ENCODE results near the gene LPCAT4.
"Not testable (repeated sequence)": the region's sequence is repeated elsewhere in the genome, so short reads cannot be mapped to it uniquely, and the experiment has no call there.

Gene LPCAT4

DNA sequence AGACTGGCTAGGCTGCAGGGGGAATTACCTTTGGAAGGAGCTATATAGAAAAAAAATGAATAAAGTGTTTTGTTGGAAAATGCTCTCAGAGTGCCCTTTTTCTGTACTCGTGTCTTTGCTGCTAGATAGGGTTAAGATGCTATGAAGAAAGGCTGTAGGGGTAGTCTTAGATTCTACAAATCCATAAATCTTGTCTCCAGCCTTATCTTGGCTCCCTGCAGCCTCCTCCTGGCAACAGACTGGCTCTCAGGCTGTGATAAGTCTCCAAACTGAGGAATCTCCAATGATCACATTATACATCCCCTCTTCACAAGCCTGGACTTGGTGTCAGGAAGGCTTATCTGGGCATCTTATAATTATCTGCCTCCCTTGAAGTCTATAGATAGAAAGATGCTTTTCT lies 9.3 kb downstream of the LPCAT4 start:
- H3K36me3 ChIP-seq (ENCODE audit: insufficient read depth, low read length): peaks cover 41% of the 10 kb centered on the region
- H2AFZ ChIP-seq (ENCODE audit: low read depth, low read length): no peak overlapping the region
- ATAC-seq (ENCODE audit: insufficient read depth, low read depth) (no peak), DNase-seq (no peak)
- no peak overlapping the region for H3K4me3 ChIP-seq (ENCODE audit: low read depth in 1 of 2, low read length in 2 of 2)
- no peak overlapping the region for H3K4me2 ChIP-seq (ENCODE audit: insufficient read depth, low read length)
- TF ChIP-seq, protein P1, sequence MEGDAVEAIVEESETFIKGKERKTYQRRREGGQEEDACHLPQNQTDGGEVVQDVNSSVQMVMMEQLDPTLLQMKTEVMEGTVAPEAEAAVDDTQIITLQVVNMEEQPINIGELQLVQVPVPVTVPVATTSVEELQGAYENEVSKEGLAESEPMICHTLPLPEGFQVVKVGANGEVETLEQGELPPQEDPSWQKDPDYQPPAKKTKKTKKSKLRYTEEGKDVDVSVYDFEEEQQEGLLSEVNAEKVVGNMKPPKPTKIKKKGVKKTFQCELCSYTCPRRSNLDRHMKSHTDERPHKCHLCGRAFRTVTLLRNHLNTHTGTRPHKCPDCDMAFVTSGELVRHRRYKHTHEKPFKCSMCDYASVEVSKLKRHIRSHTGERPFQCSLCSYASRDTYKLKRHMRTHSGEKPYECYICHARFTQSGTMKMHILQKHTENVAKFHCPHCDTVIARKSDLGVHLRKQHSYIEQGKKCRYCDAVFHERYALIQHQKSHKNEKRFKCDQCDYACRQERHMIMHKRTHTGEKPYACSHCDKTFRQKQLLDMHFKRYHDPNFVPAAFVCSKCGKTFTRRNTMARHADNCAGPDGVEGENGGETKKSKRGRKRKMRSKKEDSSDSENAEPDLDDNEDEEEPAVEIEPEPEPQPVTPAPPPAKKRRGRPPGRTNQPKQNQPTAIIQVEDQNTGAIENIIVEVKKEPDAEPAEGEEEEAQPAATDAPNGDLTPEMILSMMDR (IDR thresholded peaks at IDR 0.05; ENCODE audit: borderline replicate concordance, extremely low read depth, low read length, poor library complexity, severe bottlenecking): no peak
- no peak for TF ChIP-seq EZH2 (IDR thresholded peaks at IDR 0.05; ENCODE audit: borderline replicate concordance, low read depth, low read length, severe bottlenecking)
- H3K27ac ChIP-seq (ENCODE audit: low read length): no peak overlapping the region
- no peak overlapping the region for H3K9ac ChIP-seq (ENCODE audit: low read depth, low read length)
- H3K79me2 ChIP-seq (ENCODE audit: insufficient read depth, low read length): no peaks in the 10 kb centered on the region
- H4K20me1 ChIP-seq (ENCODE audit: insufficient read depth, low read length): no peaks in the 10 kb centered on the region
- no peaks in the 10 kb centered on the region for H3K9me3 ChIP-seq (ENCODE audit: insufficient read depth, low read length, severe bottlenecking)
- H3K27me3 ChIP-seq (ENCODE audit: insufficient read depth, low read length, poor library complexity): no peaks in the 10 kb centered on the region
- H3K4me1 ChIP-seq (ENCODE audit: insufficient read depth, low read length): no peaks in the 10 kb centered on the region

DNA sequence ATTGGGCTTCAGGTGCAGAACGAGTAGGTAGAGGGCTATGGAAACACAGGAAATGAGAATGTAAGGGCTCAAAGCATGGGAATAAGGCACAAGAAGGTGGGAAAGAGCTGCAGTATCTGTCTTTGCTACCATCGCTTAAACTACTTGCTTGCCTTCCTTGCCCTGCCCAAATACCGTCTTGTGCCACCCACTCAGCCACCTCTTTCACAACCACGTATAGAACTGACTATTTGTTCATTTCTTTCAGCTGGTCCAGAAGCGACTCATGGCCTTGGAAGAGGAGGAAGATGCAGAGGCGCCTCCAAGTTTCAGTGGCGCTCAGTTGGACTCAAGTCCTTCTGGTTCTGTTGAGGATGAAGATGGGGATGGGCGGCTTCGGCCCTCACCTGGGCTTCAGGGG lies 11.8 kb downstream of the LPCAT4 start:
- no peak overlapping the region for H3K27ac ChIP-seq (ENCODE audit: low read length)
- DNase-seq (no peak), ATAC-seq (ENCODE audit: insufficient read depth, low read depth) (no peak)
- no peak overlapping the region for H3K4me2 ChIP-seq (ENCODE audit: insufficient read depth, low read length)
- no peak for TF ChIP-seq EZH2 (IDR thresholded peaks at IDR 0.05; ENCODE audit: borderline replicate concordance, low read depth, low read length, severe bottlenecking)
- TF ChIP-seq, protein P1 (IDR thresholded peaks at IDR 0.05; ENCODE audit: borderline replicate concordance, extremely low read depth, low read length, poor library complexity, severe bottlenecking): no peak
- H3K4me3 ChIP-seq (ENCODE audit: low read depth in 1 of 2, low read length in 2 of 2): no peak overlapping the region
- H3K36me3 ChIP-seq (ENCODE audit: insufficient read depth, low read length): peaks cover 25% of the 10 kb centered on the region
- no peak overlapping the region for H3K9ac ChIP-seq (ENCODE audit: low read depth, low read length)
- no peaks in the 10 kb centered on the region for H4K20me1 ChIP-seq (ENCODE audit: insufficient read depth, low read length)
- H2AFZ ChIP-seq (ENCODE audit: low read depth, low read length): no peak overlapping the region
- H3K79me2 ChIP-seq (ENCODE audit: insufficient read depth, low read length): no peaks in the 10 kb centered on the region
- H3K9me3 ChIP-seq (ENCODE audit: insufficient read depth, low read length, severe bottlenecking): no peaks in the 10 kb centered on the region
- H3K4me1 ChIP-seq (ENCODE audit: insufficient read depth, low read length): no peaks in the 10 kb centered on the region
- no peaks in the 10 kb centered on the region for H3K27me3 ChIP-seq (ENCODE audit: insufficient read depth, low read length, poor library complexity)

DNA sequence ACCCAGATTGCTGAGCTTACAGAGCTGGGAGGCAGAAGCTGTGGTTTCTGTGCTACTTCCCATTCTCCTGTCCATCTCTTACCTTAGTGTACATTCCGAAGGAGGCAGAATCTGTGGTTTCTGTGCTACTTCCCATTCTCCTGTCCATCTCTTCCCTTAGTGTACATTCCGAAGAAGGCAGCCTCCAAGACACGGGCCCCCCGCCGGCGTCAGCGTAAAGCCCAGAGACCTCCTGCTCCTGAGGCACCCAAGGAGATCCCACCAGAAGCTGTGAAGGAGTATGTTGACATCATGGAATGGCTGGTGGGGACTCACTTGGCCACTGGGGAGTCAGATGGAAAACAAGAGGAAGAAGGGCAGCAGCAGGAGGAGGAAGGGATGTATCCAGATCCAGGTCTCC lies 12.7 kb downstream of the LPCAT4 start:
- H3K36me3 ChIP-seq (ENCODE audit: insufficient read depth, low read length): peaks cover 15% of the 10 kb centered on the region
- TF ChIP-seq, protein P1 (IDR thresholded peaks at IDR 0.05; ENCODE audit: borderline replicate concordance, extremely low read depth, low read length, poor library complexity, severe bottlenecking): no peak
- TF ChIP-seq EZH2 (IDR thresholded peaks at IDR 0.05; ENCODE audit: borderline replicate concordance, low read depth, low read length, severe bottlenecking): no peak
- H4K20me1 ChIP-seq (ENCODE audit: insufficient read depth, low read length): no peaks in the 10 kb centered on the region
- H3K4me3 ChIP-seq (ENCODE audit: low read depth in 1 of 2, low read length in 2 of 2): no peak overlapping the region
- H3K4me1 ChIP-seq (ENCODE audit: insufficient read depth, low read length): no peaks in the 10 kb centered on the region
- no peaks in the 10 kb centered on the region for H3K79me2 ChIP-seq (ENCODE audit: insufficient read depth, low read length)
- H3K27ac ChIP-seq (ENCODE audit: low read length): no peak overlapping the region
- no peaks in the 10 kb centered on the region for H3K27me3 ChIP-seq (ENCODE audit: insufficient read depth, low read length, poor library complexity)
- H3K9me3 ChIP-seq (ENCODE audit: insufficient read depth, low read length, severe bottlenecking): no peaks in the 10 kb centered on the region
- DNase-seq (no peak), ATAC-seq (ENCODE audit: insufficient read depth, low read depth) (no peak)
- H2AFZ ChIP-seq (ENCODE audit: low read depth, low read length): no peak overlapping the region
- no peak overlapping the region for H3K9ac ChIP-seq (ENCODE audit: low read depth, low read length)
- H3K4me2 ChIP-seq (ENCODE audit: insufficient read depth, low read length): no peak overlapping the region

DNA sequence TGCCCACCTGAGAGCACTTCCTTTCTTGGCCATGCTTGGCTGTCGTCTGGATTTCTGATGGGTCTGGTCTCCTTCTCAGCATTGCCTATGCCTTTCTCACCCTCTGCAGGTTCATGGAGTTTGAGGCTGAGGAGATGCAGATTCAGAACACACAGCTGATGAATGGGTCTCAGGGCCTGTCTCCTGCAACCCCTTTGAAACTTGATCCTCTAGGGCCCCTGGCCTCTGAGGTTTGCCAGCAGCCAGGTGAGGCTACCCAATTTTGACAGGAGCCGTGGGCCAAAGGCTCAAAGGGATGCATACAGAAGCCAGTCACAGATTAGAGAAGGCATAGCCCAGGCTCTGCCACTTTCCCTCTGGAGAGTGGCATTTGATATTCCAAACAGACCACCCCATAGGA lies 13.4 kb downstream of the LPCAT4 start:
- no peaks in the 10 kb centered on the region for H3K4me1 ChIP-seq (ENCODE audit: insufficient read depth, low read length)
- no peaks in the 10 kb centered on the region for H4K20me1 ChIP-seq (ENCODE audit: insufficient read depth, low read length)
- no peak overlapping the region for H3K27ac ChIP-seq (ENCODE audit: low read length)
- no peak overlapping the region for H3K4me2 ChIP-seq (ENCODE audit: insufficient read depth, low read length)
- H3K9ac ChIP-seq (ENCODE audit: low read depth, low read length): no peak overlapping the region
- ATAC-seq (ENCODE audit: insufficient read depth, low read depth) (no peak), DNase-seq (no peak)
- peaks cover 10% of the 10 kb centered on the region for H3K36me3 ChIP-seq (ENCODE audit: insufficient read depth, low read length)
- H3K79me2 ChIP-seq (ENCODE audit: insufficient read depth, low read length): no peaks in the 10 kb centered on the region
- no peaks in the 10 kb centered on the region for H3K9me3 ChIP-seq (ENCODE audit: insufficient read depth, low read length, severe bottlenecking)
- no peaks in the 10 kb centered on the region for H3K27me3 ChIP-seq (ENCODE audit: insufficient read depth, low read length, poor library complexity)
- TF ChIP-seq EZH2 (IDR thresholded peaks at IDR 0.05; ENCODE audit: borderline replicate concordance, low read depth, low read length, severe bottlenecking): no peak
- TF ChIP-seq, protein P1 (IDR thresholded peaks at IDR 0.05; ENCODE audit: borderline replicate concordance, extremely low read depth, low read length, poor library complexity, severe bottlenecking): no peak
- H3K4me3 ChIP-seq (ENCODE audit: low read depth in 1 of 2, low read length in 2 of 2): no peak overlapping the region
- no peak overlapping the region for H2AFZ ChIP-seq (ENCODE audit: low read depth, low read length)

DNA sequence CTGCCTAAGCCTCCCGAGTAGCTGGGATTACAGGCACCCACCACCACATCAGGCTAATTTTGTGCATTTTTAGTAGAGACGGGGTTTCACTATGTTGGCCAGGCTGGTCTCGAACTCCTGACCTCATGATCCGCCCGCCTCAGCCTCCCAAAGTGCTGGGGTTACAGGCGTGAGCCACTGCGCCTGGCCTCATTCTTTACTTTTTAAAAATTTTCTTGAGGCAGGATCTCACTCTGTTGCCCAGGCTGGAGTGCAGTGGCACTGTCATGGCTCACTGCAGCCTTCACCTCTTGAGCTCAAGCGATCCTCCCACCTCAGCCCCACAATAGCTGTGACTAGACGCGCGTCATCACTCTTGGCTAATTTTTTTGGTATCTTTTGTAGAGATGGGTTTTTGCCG lies 14.0 kb downstream of the LPCAT4 start:
- not testable (repeated sequence) for H3K79me2 ChIP-seq (ENCODE audit: insufficient read depth, low read length); H3K27me3 ChIP-seq (ENCODE audit: insufficient read depth, low read length, poor library complexity); DNase-seq; H3K27ac ChIP-seq (ENCODE audit: low read length); H3K9me3 ChIP-seq (ENCODE audit: insufficient read depth, low read length, severe bottlenecking); ATAC-seq (ENCODE audit: insufficient read depth, low read depth); H2AFZ ChIP-seq (ENCODE audit: low read depth, low read length); H4K20me1 ChIP-seq (ENCODE audit: insufficient read depth, low read length); H3K36me3 ChIP-seq (ENCODE audit: insufficient read depth, low read length); H3K4me3 ChIP-seq (ENCODE audit: low read depth in 1 of 2, low read length in 2 of 2); H3K4me1 ChIP-seq (ENCODE audit: insufficient read depth, low read length); H3K4me2 ChIP-seq (ENCODE audit: insufficient read depth, low read length); H3K9ac ChIP-seq (ENCODE audit: low read depth, low read length)
